WTC11 (cell line): ENCODE data around the gene TM9SF3. TPM values are rescaled to one million over a fixed set of nuclear protein-coding genes. Genes with fewer than 3 reads are reported as not detected.

ENCODE experiments used
- ATAC-seq: fragments of 200-7000 bp; cut with Tn5 transposase; 2 replicates; pipeline ENCODE4 v1.10.0; 2021; ENCODE audit warnings: mild to moderate bottlenecking, moderate library complexity
- CTCF ChIA-PET: fragments of 300-600 bp; sonication (Branson Sonifier 250); formaldehyde crosslinking; loops from one replicate; lab custom pipeline; 2021; ENCODE audit warnings: antibody characterized with exemption; lab: Charles Lee
- POLR2A ChIA-PET: fragments of 350-600 bp; sonication (Branson Sonifier 250); formaldehyde crosslinking; loops from one replicate; lab custom pipeline; 2021; ENCODE audit warnings: antibody characterized with exemption; lab: Charles Lee
- DNase-seq: peaks from one replicate; pipeline ENCODE4 v3.0.0; 2021; ENCODE audit warnings: low spot score
- H3K27ac Mint-ChIP-seq: 2 replicates; pipeline ENCODE4 v1.8.0; 2021; ENCODE audit warnings: mixed read lengths
- H3K27me3 Mint-ChIP-seq: 2 replicates; pipeline ENCODE4 v1.8.0; 2021; ENCODE audit warnings: low read depth, mild to moderate bottlenecking, moderate library complexity, mixed read lengths
- H3K36me3 Mint-ChIP-seq: 2 replicates; pipeline ENCODE4 v1.8.0; 2021; ENCODE audit warnings: mixed read lengths
- H3K4me1 Mint-ChIP-seq: 2 replicates; pipeline ENCODE4 v1.8.0; 2022; ENCODE audit warnings: mixed read lengths
- H3K4me3 Mint-ChIP-seq: 2 replicates; pipeline ENCODE4 v1.8.0; 2021; ENCODE audit warnings: mild to moderate bottlenecking, moderate library complexity, mixed read lengths
- H3K9me3 Mint-ChIP-seq: 2 replicates; pipeline ENCODE4 v1.8.0; 2021; ENCODE audit warnings: mixed read lengths
- ATF3 ChIP-seq: sonication (generic); formaldehyde crosslinking; conservative IDR thresholded peaks from 2 replicates; pipeline ENCODE4 v1.8.1; 2022; ENCODE audit warnings: mild to moderate bottlenecking, missing genetic modification reagents
- CDX4 ChIP-seq: fragments of 250-450 bp; sonication (Bioruptor Pico); IDR thresholded peaks from 2 replicates; pipeline ENCODE4 v1.9.0; 2021; ENCODE audit warnings: moderate library complexity, mild to moderate bottlenecking, inconsistent platforms, borderline replicate concordance
- ETV6 ChIP-seq: sonication (generic); formaldehyde crosslinking; IDR thresholded peaks from 2 replicates; pipeline ENCODE4 v1.8.1; 2022; ENCODE audit warnings: mild to moderate bottlenecking, missing genetic modification reagents
- JAZF1 ChIP-seq: fragments of 250-450 bp; sonication (Bioruptor Pico); IDR thresholded peaks from 2 replicates; pipeline ENCODE4 v1.9.0; 2021; ENCODE audit warnings: moderate library complexity, mild to moderate bottlenecking, inconsistent platforms
- JUN ChIP-seq: sonication (generic); formaldehyde crosslinking; IDR thresholded peaks from 2 replicates; pipeline ENCODE4 v1.8.0; 2023; ENCODE audit warnings: mild to moderate bottlenecking, missing genetic modification reagents
- RELA ChIP-seq: sonication (generic); formaldehyde crosslinking; IDR thresholded peaks from 2 replicates; pipeline ENCODE4 v1.8.1; 2022; ENCODE audit warnings: missing genetic modification reagents, mild to moderate bottlenecking, borderline replicate concordance
- SOX15 ChIP-seq: fragments of 250-450 bp; sonication (Bioruptor Pico); IDR thresholded peaks from 2 replicates; pipeline ENCODE4 v1.9.0; 2021; ENCODE audit warnings: mild to moderate bottlenecking
- TCF7 ChIP-seq: sonication (generic); formaldehyde crosslinking; IDR thresholded peaks from 2 replicates; pipeline ENCODE4 v1.8.0; 2022; ENCODE audit warnings: mild to moderate bottlenecking, low read depth, missing genetic modification reagents, moderate library complexity
- ZNF232 ChIP-seq: sonication (generic); formaldehyde crosslinking; IDR thresholded peaks from 2 replicates; pipeline ENCODE4 v1.8.0; 2022; ENCODE audit warnings: mild to moderate bottlenecking, missing genetic modification reagents
- ZNF263 ChIP-seq: sonication (generic); formaldehyde crosslinking; IDR thresholded peaks from 2 replicates; pipeline ENCODE4 v1.8.1; 2022; ENCODE audit warnings: low read depth, mild to moderate bottlenecking, moderate library complexity, missing genetic modification reagents
- total RNA-seq: library from RNA; stranded (reverse); gene quantifications from 3 replicates; pipeline ENCODE4 v1.2.3, GENCODE V29; 2021
- TF ChIP-seq, protein P1 (sequence below): sonication (generic); formaldehyde crosslinking; IDR thresholded peaks from 2 replicates; pipeline ENCODE4 v1.8.0; 2022; ENCODE audit warnings: mild to moderate bottlenecking, missing genetic modification reagents
- TF ChIP-seq, protein P2 (sequence below): sonication (generic); formaldehyde crosslinking; IDR thresholded peaks from 2 replicates; pipeline ENCODE4 v1.8.1; 2022; ENCODE audit warnings: missing genetic modification reagents, borderline replicate concordance
- TF ChIP-seq, protein P3 (sequence below): sonication (generic); formaldehyde crosslinking; IDR thresholded peaks from 2 replicates; pipeline ENCODE4 v1.8.0; 2022; ENCODE audit warnings: mild to moderate bottlenecking, missing genetic modification reagents

Gene TM9SF3
- total RNA-seq, 1 experiment from 2014 or later, result 116 TPM

GRCh38 chr10:96493871-96494525 is 92.8 kb downstream of the TM9SF3 start (continued):
- TF ChIP-seq, protein P1, sequence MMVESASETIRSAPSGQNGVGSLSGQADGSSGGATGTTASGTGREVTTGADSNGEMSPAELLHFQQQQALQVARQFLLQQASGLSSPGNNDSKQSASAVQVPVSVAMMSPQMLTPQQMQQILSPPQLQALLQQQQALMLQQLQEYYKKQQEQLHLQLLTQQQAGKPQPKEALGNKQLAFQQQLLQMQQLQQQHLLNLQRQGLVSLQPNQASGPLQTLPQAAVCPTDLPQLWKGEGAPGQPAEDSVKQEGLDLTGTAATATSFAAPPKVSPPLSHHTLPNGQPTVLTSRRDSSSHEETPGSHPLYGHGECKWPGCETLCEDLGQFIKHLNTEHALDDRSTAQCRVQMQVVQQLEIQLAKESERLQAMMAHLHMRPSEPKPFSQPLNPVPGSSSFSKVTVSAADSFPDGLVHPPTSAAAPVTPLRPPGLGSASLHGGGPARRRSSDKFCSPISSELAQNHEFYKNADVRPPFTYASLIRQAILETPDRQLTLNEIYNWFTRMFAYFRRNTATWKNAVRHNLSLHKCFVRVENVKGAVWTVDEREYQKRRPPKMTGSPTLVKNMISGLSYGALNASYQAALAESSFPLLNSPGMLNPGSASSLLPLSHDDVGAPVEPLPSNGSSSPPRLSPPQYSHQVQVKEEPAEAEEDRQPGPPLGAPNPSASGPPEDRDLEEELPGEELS, result no peak
- no peak for TF ChIP-seq ETV6 (CRISPR knock-in tag)
- TF ChIP-seq RELA, result no peak

DNA sequence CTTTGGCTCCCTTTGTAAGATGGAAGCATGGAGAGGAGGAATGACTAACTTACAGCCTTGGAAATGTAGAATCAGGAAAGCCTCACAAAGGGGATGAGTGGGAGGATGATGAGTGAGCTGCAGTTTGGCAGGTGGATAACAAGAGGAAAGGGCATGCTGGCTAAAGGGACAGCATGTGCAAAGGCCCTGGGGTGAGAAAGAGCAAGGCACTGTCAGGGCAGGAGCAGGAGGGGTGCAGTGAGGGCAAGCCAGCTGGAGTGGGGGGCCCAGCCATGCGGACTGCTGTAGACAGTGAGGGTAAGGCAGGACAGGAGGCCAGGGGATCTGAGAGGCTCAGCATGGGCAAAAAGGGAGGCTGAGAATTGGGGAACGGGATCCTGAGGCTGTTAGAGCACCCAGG is 93.6 kb downstream of the TM9SF3 start:
- Mint-ChIP-seq H3K27me3 (no peaks in the 10 kb centered on the region; the same call in 1 of the 2 replicates), H3K36me3 (no peaks in the 10 kb centered on the region), H3K4me1 (peaks cover 38% of the 10 kb centered on the region)
- no peak for ATAC-seq
- POLR2A ChIA-PET, result no interaction called here
- TF ChIP-seq, protein P2, sequence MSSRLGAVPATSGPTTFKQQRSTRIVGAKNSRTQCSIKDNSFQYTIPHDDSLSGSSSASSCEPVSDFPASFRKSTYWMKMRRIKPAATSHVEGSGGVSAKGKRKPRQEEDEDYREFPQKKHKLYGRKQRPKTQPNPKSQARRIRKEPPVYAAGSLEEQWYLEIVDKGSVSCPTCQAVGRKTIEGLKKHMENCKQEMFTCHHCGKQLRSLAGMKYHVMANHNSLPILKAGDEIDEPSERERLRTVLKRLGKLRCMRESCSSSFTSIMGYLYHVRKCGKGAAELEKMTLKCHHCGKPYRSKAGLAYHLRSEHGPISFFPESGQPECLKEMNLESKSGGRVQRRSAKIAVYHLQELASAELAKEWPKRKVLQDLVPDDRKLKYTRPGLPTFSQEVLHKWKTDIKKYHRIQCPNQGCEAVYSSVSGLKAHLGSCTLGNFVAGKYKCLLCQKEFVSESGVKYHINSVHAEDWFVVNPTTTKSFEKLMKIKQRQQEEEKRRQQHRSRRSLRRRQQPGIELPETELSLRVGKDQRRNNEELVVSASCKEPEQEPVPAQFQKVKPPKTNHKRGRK (CRISPR knock-in tag), result no peak
- TF ChIP-seq SOX15 (no peak), TCF7 (CRISPR knock-in tag) (no peak), ATF3 (no peak), ZNF263 (CRISPR knock-in tag) (no peak), JAZF1 (CRISPR knock-in tag) (no peak)
- TF ChIP-seq, protein P3, sequence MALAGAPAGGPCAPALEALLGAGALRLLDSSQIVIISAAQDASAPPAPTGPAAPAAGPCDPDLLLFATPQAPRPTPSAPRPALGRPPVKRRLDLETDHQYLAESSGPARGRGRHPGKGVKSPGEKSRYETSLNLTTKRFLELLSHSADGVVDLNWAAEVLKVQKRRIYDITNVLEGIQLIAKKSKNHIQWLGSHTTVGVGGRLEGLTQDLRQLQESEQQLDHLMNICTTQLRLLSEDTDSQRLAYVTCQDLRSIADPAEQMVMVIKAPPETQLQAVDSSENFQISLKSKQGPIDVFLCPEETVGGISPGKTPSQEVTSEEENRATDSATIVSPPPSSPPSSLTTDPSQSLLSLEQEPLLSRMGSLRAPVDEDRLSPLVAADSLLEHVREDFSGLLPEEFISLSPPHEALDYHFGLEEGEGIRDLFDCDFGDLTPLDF (CRISPR knock-in tag), result no peak
- TF ChIP-seq, protein P1, result no peak
- TF ChIP-seq, all 79 proteins: peak for 0
- CTCF ChIA-PET, result interaction anchor here (0.5 to 6.6 kb wide), 2 partner anchors 16 to 23 kb away, joined by 3 to 88 read pairs; no protein-coding TSS in a partner anchor
- Mint-ChIP-seq H3K27ac (no peak overlapping the region), H3K9me3 (no peaks in the 10 kb centered on the region), H3K4me3 (no peak overlapping the region)
- no peak for DNase-seq

DNA sequence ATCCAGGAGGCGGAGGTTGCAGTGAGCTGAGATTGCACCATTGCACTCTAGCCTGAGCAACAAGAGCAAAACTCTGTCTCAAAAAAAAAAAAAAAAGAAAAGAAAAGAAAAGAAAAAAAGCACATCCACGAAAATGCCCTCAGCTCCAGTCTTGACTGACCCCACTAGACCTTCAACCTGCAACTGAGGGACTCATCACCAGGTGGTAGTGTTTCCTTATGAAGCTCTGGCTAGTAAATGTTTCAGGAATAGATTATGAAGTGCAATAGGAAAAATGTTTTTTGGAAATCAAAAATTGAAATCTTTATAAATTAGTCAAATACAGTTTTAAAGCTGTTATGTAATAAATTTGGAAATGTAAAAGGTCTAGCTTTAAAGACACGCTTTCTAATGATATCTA is 95.5 kb downstream of the TM9SF3 start:
- no peak for DNase-seq
- ChIA-PET POLR2A (interaction anchor here (0.7 kb wide), 1 partner anchor 22 kb away, joined by 4 read pairs; the partner anchor contains the start of gene TLL2), CTCF (interaction anchor here (0.6 to 6.6 kb wide), 29 partner anchors 10 to 534 kb away, joined by 3 to 88 read pairs (median 5); partner anchors contain the start of gene TLL2)
- H3K4me1 Mint-ChIP-seq, result peaks cover 34% of the 10 kb centered on the region
- H3K27me3 Mint-ChIP-seq, result no peaks in the 10 kb centered on the region; the same call in 1 of the 2 replicates
- TF ChIP-seq ZNF232 (CRISPR knock-in tag), result no peak
- TF ChIP-seq JUN (CRISPR knock-in tag), result no peak
- TF ChIP-seq CDX4 (CRISPR knock-in tag), result no peak
- ATAC-seq, result peak; percentile 53; the same call in 1 of the 2 replicates
- H3K36me3 Mint-ChIP-seq, result no peaks in the 10 kb centered on the region
- no peaks in the 10 kb centered on the region for H3K9me3 Mint-ChIP-seq
- no peak overlapping the region for H3K27ac Mint-ChIP-seq
- no peak overlapping the region for H3K4me3 Mint-ChIP-seq
